ENCODE data around the gene RBP7. TPM values are rescaled to one million over a fixed set of nuclear protein-coding genes. Genes with fewer than 3 reads are reported as not detected.

The RBP7 gene
- total and polyA plus RNA-seq, 2 of the 4 experiments (the other 2 are of a cell fraction): 0.17 TPM; not detected in 1

DNA sequence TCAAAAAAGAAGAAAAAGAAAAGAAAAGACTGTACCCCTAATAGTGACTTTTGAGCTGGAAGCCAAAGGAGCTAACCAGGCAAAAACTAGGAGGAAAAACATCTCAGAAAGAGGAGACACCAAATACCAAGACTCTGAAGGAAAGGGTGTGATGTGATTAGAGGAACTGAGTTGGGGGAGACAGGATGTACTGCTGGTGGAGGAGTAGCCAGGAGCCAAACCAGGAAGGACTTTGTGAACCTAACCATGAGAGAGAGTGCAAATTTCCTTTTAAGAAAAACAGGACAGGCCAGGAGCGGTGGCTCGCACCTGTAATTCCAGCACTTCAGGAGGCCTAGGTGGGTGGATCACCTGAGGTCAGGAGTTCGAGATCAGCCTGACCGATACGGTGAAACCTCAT lies 4.1 kb upstream of the RBP7 start:
- Histone ChIP-seq H3K79me1 (ENCODE audit: low read depth in 1 of 2, low read length in 2 of 2) (no peaks in the 10 kb centered on the region), H3K4me1 (ENCODE audit: control insufficient read depth, insufficient read depth, low read length) (no peaks in the 10 kb centered on the region), H3K9me1 (ENCODE audit: insufficient read depth, low read length) (no peaks in the 10 kb centered on the region), H4K5ac (ENCODE audit: low read depth, low read length) (no peak overlapping the region), H4K91ac (ENCODE audit: insufficient read depth, low read depth, low read length) (no peak overlapping the region), H3K4me3 (ENCODE audit: insufficient read depth, low read depth, low read length) (no peak overlapping the region), H2AK5ac (ENCODE audit: low read depth, low read length) (no peak overlapping the region), H4K8ac (ENCODE audit: low read depth in 2 of 2, low read length in 2 of 2) (no peak overlapping the region), H3K27ac (ENCODE audit: insufficient read depth, low read length) (no peak overlapping the region), H3K9me3 (ENCODE audit: control insufficient read depth, insufficient read depth, low read length) (no peaks in the 10 kb centered on the region), H4K20me1 (ENCODE audit: insufficient read depth, low read length) (no peaks in the 10 kb centered on the region), H2BK15ac (ENCODE audit: low read depth, low read length) (no peak overlapping the region), H2BK120ac (ENCODE audit: low read depth, low read length) (no peak overlapping the region), H3K27me3 (ENCODE audit: control insufficient read depth, insufficient read depth, low read length) (peaks cover 20% of the 10 kb centered on the region), H2AK9ac (replicated peaks; ENCODE audit: low read depth, low read length, poor library complexity) (no peak overlapping the region), H3K23ac (ENCODE audit: low read depth, low read length) (no peak overlapping the region), H3K4ac (ENCODE audit: low read depth, low read length) (no peak overlapping the region), H3K18ac (ENCODE audit: low read depth, low read length) (no peak overlapping the region), H3K36me3 (ENCODE audit: control insufficient read depth, insufficient read depth, low read length) (no peaks in the 10 kb centered on the region), H2BK20ac (ENCODE audit: low read depth, low read length) (no peak overlapping the region), H3K9ac (ENCODE audit: low read depth, low read length) (no peak overlapping the region), H3K4me2 (ENCODE audit: low read depth, low read length) (no peak overlapping the region), H2AFZ (replicated peaks; ENCODE audit: low read length, poor library complexity) (no peak overlapping the region), H3K14ac (replicated peaks; ENCODE audit: low read depth, low read length) (no peak overlapping the region), H3K56ac (ENCODE audit: extremely low read depth, insufficient read depth, low read length) (no peak overlapping the region), H2BK5ac (ENCODE audit: low read depth, low read length, poor library complexity, severe bottlenecking) (no peak overlapping the region)
- TF ChIP-seq, protein P1, sequence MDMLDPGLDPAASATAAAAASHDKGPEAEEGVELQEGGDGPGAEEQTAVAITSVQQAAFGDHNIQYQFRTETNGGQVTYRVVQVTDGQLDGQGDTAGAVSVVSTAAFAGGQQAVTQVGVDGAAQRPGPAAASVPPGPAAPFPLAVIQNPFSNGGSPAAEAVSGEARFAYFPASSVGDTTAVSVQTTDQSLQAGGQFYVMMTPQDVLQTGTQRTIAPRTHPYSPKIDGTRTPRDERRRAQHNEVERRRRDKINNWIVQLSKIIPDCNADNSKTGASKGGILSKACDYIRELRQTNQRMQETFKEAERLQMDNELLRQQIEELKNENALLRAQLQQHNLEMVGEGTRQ (IDR thresholded peaks at IDR 0.05; ENCODE audit: low read depth, low read length): no peak
- TF ChIP-seq, protein P2, sequence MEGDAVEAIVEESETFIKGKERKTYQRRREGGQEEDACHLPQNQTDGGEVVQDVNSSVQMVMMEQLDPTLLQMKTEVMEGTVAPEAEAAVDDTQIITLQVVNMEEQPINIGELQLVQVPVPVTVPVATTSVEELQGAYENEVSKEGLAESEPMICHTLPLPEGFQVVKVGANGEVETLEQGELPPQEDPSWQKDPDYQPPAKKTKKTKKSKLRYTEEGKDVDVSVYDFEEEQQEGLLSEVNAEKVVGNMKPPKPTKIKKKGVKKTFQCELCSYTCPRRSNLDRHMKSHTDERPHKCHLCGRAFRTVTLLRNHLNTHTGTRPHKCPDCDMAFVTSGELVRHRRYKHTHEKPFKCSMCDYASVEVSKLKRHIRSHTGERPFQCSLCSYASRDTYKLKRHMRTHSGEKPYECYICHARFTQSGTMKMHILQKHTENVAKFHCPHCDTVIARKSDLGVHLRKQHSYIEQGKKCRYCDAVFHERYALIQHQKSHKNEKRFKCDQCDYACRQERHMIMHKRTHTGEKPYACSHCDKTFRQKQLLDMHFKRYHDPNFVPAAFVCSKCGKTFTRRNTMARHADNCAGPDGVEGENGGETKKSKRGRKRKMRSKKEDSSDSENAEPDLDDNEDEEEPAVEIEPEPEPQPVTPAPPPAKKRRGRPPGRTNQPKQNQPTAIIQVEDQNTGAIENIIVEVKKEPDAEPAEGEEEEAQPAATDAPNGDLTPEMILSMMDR (conservative IDR thresholded peaks at IDR 0.05; ENCODE audit: low read depth, low read length): no peak
- no peak for TF ChIP-seq CEBPB (IDR thresholded peaks at IDR 0.05; ENCODE audit: low read depth, low read length)
- no peak for TF ChIP-seq SMC3 (IDR thresholded peaks at IDR 0.05; ENCODE audit: low read depth, low read length)
- no peak for TF ChIP-seq NFE2L2 (IDR thresholded peaks at IDR 0.05; ENCODE audit: low read depth, low read length)
- no peak for TF ChIP-seq BHLHE40 (IDR thresholded peaks at IDR 0.05; ENCODE audit: low read depth, low read length)
- TF ChIP-seq MAZ (IDR thresholded peaks at IDR 0.05; ENCODE audit: borderline replicate concordance, low read depth, low read length): no peak
- TF ChIP-seq RAD21 (IDR thresholded peaks at IDR 0.05; ENCODE audit: low read length): no peak
- no peak for TF ChIP-seq FOS (IDR thresholded peaks at IDR 0.05; ENCODE audit: low read depth, low read length)
- no peak for TF ChIP-seq CHD1 (IDR thresholded peaks at IDR 0.05; ENCODE audit: low read depth, low read length)
- TF ChIP-seq RFX5 (IDR thresholded peaks at IDR 0.05; ENCODE audit: low read depth, low read length): no peak
- no peak for TF ChIP-seq RCOR1 (IDR thresholded peaks at IDR 0.05; ENCODE audit: insufficient replicate concordance, low read length)
- TF ChIP-seq MAFK (IDR thresholded peaks at IDR 0.05; ENCODE audit: low read depth, low read length): no peak
- TF ChIP-seq, protein P3, sequence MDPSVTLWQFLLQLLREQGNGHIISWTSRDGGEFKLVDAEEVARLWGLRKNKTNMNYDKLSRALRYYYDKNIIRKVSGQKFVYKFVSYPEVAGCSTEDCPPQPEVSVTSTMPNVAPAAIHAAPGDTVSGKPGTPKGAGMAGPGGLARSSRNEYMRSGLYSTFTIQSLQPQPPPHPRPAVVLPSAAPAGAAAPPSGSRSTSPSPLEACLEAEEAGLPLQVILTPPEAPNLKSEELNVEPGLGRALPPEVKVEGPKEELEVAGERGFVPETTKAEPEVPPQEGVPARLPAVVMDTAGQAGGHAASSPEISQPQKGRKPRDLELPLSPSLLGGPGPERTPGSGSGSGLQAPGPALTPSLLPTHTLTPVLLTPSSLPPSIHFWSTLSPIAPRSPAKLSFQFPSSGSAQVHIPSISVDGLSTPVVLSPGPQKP (IDR thresholded peaks at IDR 0.05; ENCODE audit: borderline replicate concordance, low read depth, low read length): no peak
- TF ChIP-seq MXI1 (IDR thresholded peaks at IDR 0.05; ENCODE audit: borderline replicate concordance, low read depth, low read length): no peak
- no peak for TF ChIP-seq POLR2A (IDR thresholded peaks at IDR 0.05; ENCODE audit: low read depth, low read length)
- dilution Hi-C loops (cut with HindIII; ENCODE audit: low sequenced_read_pairs, unreplicated experiment) (no loop called here), intact Hi-C loops (cut with micrococcal nuclease) (no loop called here), in situ Hi-C loops (cut with MboI; ENCODE audit: low sequenced_read_pairs) (no loop called here)
- no TSS peak for BruUV-seq (replicated peaks)
- ATAC-seq (ENCODE audit: low read depth) (no peak), DNase-seq (no peak)
- WGBS, 2 experiments (ENCODE audit: extremely low coverage in 2 of 2, insufficient read length in 1 of 2): no CpG with 5 or more reads among the region's 5 CpGs
- ChIA-PET POLR2A (ENCODE audit: unreplicated experiment) (no interaction called here), CTCF (no interaction called here)
